OCI-LY3 (cell line): Measurements from ENCODE around the gene KANSL1.
A peak's percentile ranks its signal among the peaks of the same experiment; 100 is the strongest.

Experiments used
- H2AFZ ChIP-seq: fragments of 200-600, 300-600 bp; shearing (Covaris generic); 2 replicates; pipeline ENCODE4 v1.6.0; 2014; ENCODE audit warnings: antibody characterized with exemption, low read depth, low read length
- H3K27ac ChIP-seq: fragments of 200-600, 300-600 bp; sonication (generic); 2 replicates; pipeline ENCODE4 v1.5.1; 2014; ENCODE audit warnings: mild to moderate bottlenecking, low read length, moderate library complexity, mixed read lengths
- H3K27me3 ChIP-seq: fragments of 200-600, 300-600 bp; sonication (generic); 2 replicates; pipeline ENCODE4 v1.6.1; 2014; ENCODE audit warnings: low read depth, low read length, mixed read lengths
- H3K36me3 ChIP-seq: fragments of 200-600, 300-600 bp; sonication (generic); replicated peaks from 2 replicates; pipeline ENCODE3; 2014; ENCODE audit warnings: low read depth, low read length, mixed read lengths
- H3K4me1 ChIP-seq: fragments of 300-600, 200-600 bp; sonication (generic); 2 replicates; pipeline ENCODE4 v1.6.1; 2014; ENCODE audit warnings: low read length, mixed read lengths
- H3K4me2 ChIP-seq: fragments of 200-600, 300-600 bp; sonication (generic); 2 replicates; pipeline ENCODE4 v1.6.1; 2014; ENCODE audit warnings: low read length, mixed read lengths
- H3K4me3 ChIP-seq: fragments of 300-600, 200-600 bp; sonication (generic); 2 replicates; pipeline ENCODE4 v1.5.1; 2014; ENCODE audit warnings: antibody characterized with exemption, mild to moderate bottlenecking, low read length, moderate library complexity
- H3K79me2 ChIP-seq: fragments of 300-600, 200-600 bp; shearing (Covaris generic); 2 replicates; pipeline ENCODE4 v1.6.1; 2014; ENCODE audit warnings: mild to moderate bottlenecking, low read length, mixed read lengths
- H3K9ac ChIP-seq: fragments of 300-600, 200-600 bp; shearing (Covaris generic); 2 replicates; pipeline ENCODE4 v1.6.0; 2014; ENCODE audit warnings: mild to moderate bottlenecking, low read length, moderate library complexity
- H3K9me3 ChIP-seq: fragments of 200-600, 300-600 bp; shearing (Covaris generic); 2 replicates; pipeline ENCODE4 v1.6.1; 2014; ENCODE audit warnings: low read length, mixed read lengths; ENCODE audit not compliant: insufficient read depth
- H4K20me1 ChIP-seq: fragments of 200-600, 300-600 bp; sonication (generic); 2 replicates; pipeline ENCODE4 v1.6.1; 2016; ENCODE audit warnings: low read length, mixed read lengths; ENCODE audit not compliant: insufficient read depth
- EZH2phosphoT487 ChIP-seq: fragments of 200-600 bp; shearing (Covaris generic); IDR thresholded peaks from 2 replicates; pipeline ENCODE4 v1.6.1; 2018; ENCODE audit warnings: antibody characterized with exemption, mixed run types, low read depth
- TF ChIP-seq, protein P1 (sequence below): fragments of 200-600, 300-600 bp; sonication (generic); IDR thresholded peaks from 2 replicates; pipeline ENCODE4 v1.5.1; 2014; ENCODE audit warnings: antibody characterized with exemption, low read length, low read depth

The KANSL1 gene

DNA sequence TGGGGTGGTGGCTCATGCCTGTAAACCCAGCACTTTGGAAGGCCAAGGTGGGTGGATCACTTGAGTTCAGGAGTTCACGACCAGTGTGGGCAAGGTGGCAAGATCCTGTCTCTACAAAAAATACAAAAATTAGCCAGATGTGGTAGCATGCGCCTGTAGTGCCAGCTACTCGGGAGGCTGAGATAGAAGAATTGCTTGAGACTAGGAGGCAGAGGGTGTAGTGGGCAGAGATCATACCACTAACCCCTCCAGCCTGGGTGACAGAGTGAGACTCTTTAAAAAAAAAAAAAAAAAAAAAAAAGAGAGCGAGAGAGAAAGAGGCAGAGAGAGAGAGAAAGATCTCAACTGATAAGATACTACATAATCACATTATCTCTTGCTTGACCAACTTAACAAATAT lies 45.9 kb downstream of the KANSL1 start:
- Histone ChIP-seq H2AFZ (no peak overlapping the region), H3K4me1 (peaks cover 51% of the 10 kb centered on the region), H3K79me2 (peaks cover 92% of the 10 kb centered on the region), H3K4me2 (peak overlapping the region; percentile 18; the same call in 1 of the 2 replicates), H3K9me3 (no peaks in the 10 kb centered on the region), H3K4me3 (no peak overlapping the region), H3K9ac (no peak overlapping the region), H3K36me3 (no peaks in the 10 kb centered on the region), H3K27ac (no peak overlapping the region), H4K20me1 (peaks cover 92% of the 10 kb centered on the region), H3K27me3 (no peaks in the 10 kb centered on the region)
- no peak for TF ChIP-seq EZH2phosphoT487
- TF ChIP-seq, protein P1, sequence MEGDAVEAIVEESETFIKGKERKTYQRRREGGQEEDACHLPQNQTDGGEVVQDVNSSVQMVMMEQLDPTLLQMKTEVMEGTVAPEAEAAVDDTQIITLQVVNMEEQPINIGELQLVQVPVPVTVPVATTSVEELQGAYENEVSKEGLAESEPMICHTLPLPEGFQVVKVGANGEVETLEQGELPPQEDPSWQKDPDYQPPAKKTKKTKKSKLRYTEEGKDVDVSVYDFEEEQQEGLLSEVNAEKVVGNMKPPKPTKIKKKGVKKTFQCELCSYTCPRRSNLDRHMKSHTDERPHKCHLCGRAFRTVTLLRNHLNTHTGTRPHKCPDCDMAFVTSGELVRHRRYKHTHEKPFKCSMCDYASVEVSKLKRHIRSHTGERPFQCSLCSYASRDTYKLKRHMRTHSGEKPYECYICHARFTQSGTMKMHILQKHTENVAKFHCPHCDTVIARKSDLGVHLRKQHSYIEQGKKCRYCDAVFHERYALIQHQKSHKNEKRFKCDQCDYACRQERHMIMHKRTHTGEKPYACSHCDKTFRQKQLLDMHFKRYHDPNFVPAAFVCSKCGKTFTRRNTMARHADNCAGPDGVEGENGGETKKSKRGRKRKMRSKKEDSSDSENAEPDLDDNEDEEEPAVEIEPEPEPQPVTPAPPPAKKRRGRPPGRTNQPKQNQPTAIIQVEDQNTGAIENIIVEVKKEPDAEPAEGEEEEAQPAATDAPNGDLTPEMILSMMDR, result no peak

DNA sequence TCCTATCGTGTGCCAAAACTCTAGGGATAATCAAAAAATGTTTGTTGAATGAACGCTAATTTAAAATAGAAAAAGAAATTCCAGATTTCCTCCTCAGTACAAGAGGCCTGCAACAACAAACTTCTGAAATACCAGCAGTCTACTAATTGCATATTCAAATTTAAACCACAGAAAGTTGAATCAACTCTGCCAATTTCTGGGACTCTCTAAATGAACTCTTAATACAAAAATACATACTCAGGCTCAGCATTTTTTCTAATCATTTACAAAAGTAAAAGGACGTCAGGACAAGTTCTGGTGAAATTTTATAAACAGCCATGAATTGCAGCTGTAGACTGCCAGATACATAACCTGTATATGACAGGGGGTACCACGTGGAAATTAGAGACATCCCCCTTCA lies 49.0 kb downstream of the KANSL1 start:
- Histone ChIP-seq H3K4me3 (peak overlapping the region; percentile 36), H3K36me3 (no peaks in the 10 kb centered on the region), H3K27ac (peak overlapping the region; percentile 5; the same call in 1 of the 2 replicates), H3K4me1 (peaks cover 81% of the 10 kb centered on the region), H3K79me2 (peaks cover 93% of the 10 kb centered on the region), H4K20me1 (peaks cover 94% of the 10 kb centered on the region), H3K27me3 (no peaks in the 10 kb centered on the region), H3K9ac (no peak overlapping the region), H3K9me3 (no peaks in the 10 kb centered on the region), H3K4me2 (peak overlapping the region; percentile 67), H2AFZ (no peak overlapping the region)
- no peak for TF ChIP-seq EZH2phosphoT487
- TF ChIP-seq, protein P1, result no peak

DNA sequence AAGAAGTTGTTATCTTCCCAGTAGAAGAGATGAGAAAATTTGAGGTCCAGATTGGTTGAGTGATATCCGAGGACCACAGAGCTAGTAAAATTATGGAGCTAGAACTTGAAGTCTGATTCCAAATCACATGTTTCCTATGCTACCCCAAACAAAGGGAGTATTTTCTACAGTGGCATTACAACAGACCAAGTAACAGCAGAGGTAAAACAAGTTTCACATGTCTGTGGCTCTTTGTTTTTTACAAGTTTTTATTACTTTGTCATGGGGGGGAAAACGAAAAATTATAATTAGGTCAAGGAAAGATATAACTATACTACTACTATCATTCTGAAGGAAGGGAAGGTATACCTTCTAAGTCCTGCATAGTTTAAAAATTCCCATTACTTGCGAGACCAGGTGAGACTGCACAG lies 49.4 kb downstream of the KANSL1 start:
- Histone ChIP-seq H3K4me2 (peak overlapping the region; percentile 67), H3K79me2 (peaks cover 94% of the 10 kb centered on the region), H2AFZ (no peak overlapping the region), H3K36me3 (no peaks in the 10 kb centered on the region), H3K27me3 (no peaks in the 10 kb centered on the region), H3K9me3 (no peaks in the 10 kb centered on the region), H3K4me1 (peaks cover 83% of the 10 kb centered on the region), H3K27ac (no peak overlapping the region), H3K9ac (no peak overlapping the region), H4K20me1 (peaks cover 95% of the 10 kb centered on the region), H3K4me3 (peak overlapping the region; percentile 23)
- TF ChIP-seq, protein P1, result no peak
- no peak for TF ChIP-seq EZH2phosphoT487

DNA sequence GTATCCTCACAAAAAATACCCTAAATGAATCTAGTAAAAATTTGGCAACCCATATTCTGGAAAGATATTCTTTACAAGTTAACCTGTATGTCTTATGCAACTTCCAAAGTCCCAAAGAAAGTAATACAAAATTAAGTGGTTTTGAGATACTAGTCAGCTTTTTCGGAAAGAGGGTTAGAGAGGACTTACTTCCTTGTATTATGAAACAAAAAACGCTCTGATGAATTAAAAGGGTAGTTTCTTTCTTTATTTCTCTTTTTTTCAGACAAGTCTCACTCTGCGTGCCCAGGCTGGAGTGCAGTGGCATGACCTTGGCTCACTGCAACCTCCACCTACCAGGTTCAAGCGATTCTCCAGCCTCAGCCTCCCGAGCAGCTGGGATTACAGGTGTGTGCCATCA lies 51.6 kb downstream of the KANSL1 start:
- Histone ChIP-seq H2AFZ (no peak overlapping the region), H3K9ac (no peak overlapping the region), H3K4me3 (peak overlapping the region; percentile 28), H3K79me2 (peaks cover 94% of the 10 kb centered on the region), H3K9me3 (no peaks in the 10 kb centered on the region), H3K36me3 (no peaks in the 10 kb centered on the region), H3K4me1 (peaks cover 76% of the 10 kb centered on the region), H3K27ac (no peak overlapping the region), H3K27me3 (no peaks in the 10 kb centered on the region), H4K20me1 (peaks cover 95% of the 10 kb centered on the region), H3K4me2 (peak overlapping the region; percentile 66)
- TF ChIP-seq EZH2phosphoT487, result no peak
- TF ChIP-seq, protein P1, result no peak
